GM10266 (cell line): ENCODE measurements around the gene EZR.
"Not testable (repeated sequence)": the region's sequence is repeated elsewhere in the genome, so short reads cannot be mapped to it uniquely, and the experiment has no call there.

ENCODE experiments used
- DNase-seq: peaks from one replicate; pipeline ENCODE4 v3.0.0; 2012; ENCODE audit errors: extremely low spot score
- CTCF ChIP-seq: IDR thresholded peaks from 2 replicates; pipeline ENCODE4 v1.5.1; 2012; ENCODE audit warnings: mild to moderate bottlenecking, low read depth; ENCODE audit not compliant: control insufficient read depth, insufficient read depth; ENCODE audit errors: missing control alignments

Gene EZR

GRCh38 chr6:158841358-158841757 lies 22.2 kb upstream of the EZR start:
- no peak for DNase-seq
- TF ChIP-seq CTCF, result no peak

- no peak for DNase-seq
- no peak for TF ChIP-seq CTCF
Measured at GRCh38 chr6:158840465-158840864, 21.3 kb upstream of the EZR start.

- DNase-seq, result no peak
- TF ChIP-seq CTCF, result no peak
Measured at GRCh38 chr6:158839796-158840195, 20.6 kb upstream of the EZR start.

GRCh38 chr6:158838790-158839189 lies 19.6 kb upstream of the EZR start:
- DNase-seq, result not testable (repeated sequence)

GRCh38 chr6:158837684-158838625 lies 18.8 kb upstream of the EZR start:
- no peak for DNase-seq
- no peak for TF ChIP-seq CTCF

- DNase-seq, result no peak
- TF ChIP-seq CTCF, result no peak
Measured at GRCh38 chr6:158836625-158837311, 17.6 kb upstream of the EZR start.

GRCh38 chr6:158835616-158836221 lies 16.6 kb upstream of the EZR start:
- no peak for TF ChIP-seq CTCF
- no peak for DNase-seq
